CD4-positive, alpha-beta memory T cell (primary cell): ENCODE results near the gene LRRN2. TPM values are rescaled to one million over a fixed set of nuclear protein-coding genes. Genes with fewer than 3 reads are reported as not detected.
A peak's percentile ranks its signal among the peaks of the same experiment; 100 is the strongest.
"Not testable (repeated sequence)": the region's sequence is repeated elsewhere in the genome, so short reads cannot be mapped to it uniquely, and the experiment has no call there.

Experiments used
- CTCF ChIA-PET: fragments of 350-600 bp; sonication (Branson Sonifier 250); formaldehyde crosslinking; loops from one replicate; lab custom pipeline; 2021; ENCODE audit warnings: inconsistent platforms; ENCODE audit not compliant: partially characterized antibody; lab: Charles Lee
- POLR2A ChIA-PET: fragments of 350-600 bp; sonication (Branson Sonifier 250); formaldehyde crosslinking; loops from one replicate; lab custom pipeline; 2021; ENCODE audit not compliant: partially characterized antibody; lab: Charles Lee
- DNase-seq, 5 donors: peaks; one replicate each; pipeline versions ENCODE4 v3.0.0 to v3.0.0-alpha.2; 2020 to 2022; ENCODE audit warnings: mixed read lengths in 1 of 5
- H3K27ac ChIP-seq: one replicate; pipeline ENCODE4 v1.7.0; 2013; ENCODE audit warnings: low read depth, low read length
- H3K27me3 ChIP-seq: 2 replicates; pipeline ENCODE4 v1.7.0; 2013; ENCODE audit warnings: mild to moderate bottlenecking, low read length, moderate library complexity; ENCODE audit not compliant: insufficient read depth
- H3K36me3 ChIP-seq: 2 replicates; pipeline ENCODE4 v1.7.0; 2013; ENCODE audit warnings: mild to moderate bottlenecking, low read length, moderate library complexity; ENCODE audit not compliant: insufficient read depth
- H3K4me1 ChIP-seq: 2 replicates; pipeline ENCODE4 v1.7.0; 2013; ENCODE audit warnings: mild to moderate bottlenecking, low read length, moderate library complexity; ENCODE audit not compliant: insufficient read depth
- H3K4me3 ChIP-seq, 2 donors: one replicate each; pipeline ENCODE4 v1.7.0; 2013; ENCODE audit warnings: low read length in 2 of 2, mild to moderate bottlenecking in 1 of 2
- H3K9me3 ChIP-seq, 2 donors: one replicate each; pipeline ENCODE4 v1.7.0; 2013; ENCODE audit warnings: low read length in 2 of 2, control low read depth in 1 of 2; ENCODE audit not compliant: control insufficient read depth in 1 of 2
- H3K27ac Mint-ChIP-seq, 7 donors: one replicate each; pipeline ENCODE4 v1.8.0; 2020 to 2021; ENCODE audit warnings: mixed read lengths in 7 of 7, mild to moderate bottlenecking in 6 of 7, inconsistent platforms in 3 of 7, moderate library complexity in 3 of 7
- H3K27me3 Mint-ChIP-seq, 2 donors: one replicate each; pipeline ENCODE4 v1.8.0; 2020 to 2021; ENCODE audit warnings: mixed read lengths in 2 of 2
- H3K36me3 Mint-ChIP-seq, 2 donors: one replicate each; pipeline ENCODE4 v1.8.0; 2020 to 2021; ENCODE audit warnings: mixed read lengths in 2 of 2, inconsistent platforms in 1 of 2, mild to moderate bottlenecking in 1 of 2
- H3K4me1 Mint-ChIP-seq, 4 donors: one replicate each; pipeline ENCODE4 v1.8.0; 2020 to 2021; ENCODE audit warnings: mixed read lengths in 4 of 4, mild to moderate bottlenecking in 1 of 4
- H3K4me3 Mint-ChIP-seq, 8 donors: one replicate each; pipeline ENCODE4 v1.8.0; 2020 to 2021; ENCODE audit warnings: mixed read lengths in 8 of 8, mild to moderate bottlenecking in 7 of 8, moderate library complexity in 6 of 8, inconsistent platforms in 3 of 8
- H3K9me3 Mint-ChIP-seq, 8 donors: one replicate each; pipeline ENCODE4 v1.8.0; 2020 to 2021; ENCODE audit warnings: mixed read lengths in 8 of 8, mild to moderate bottlenecking in 5 of 8, inconsistent platforms in 3 of 8, moderate library complexity in 1 of 8
- intact Hi-C: fragments of 100-400 bp; cut with micrococcal nuclease; formaldehyde crosslinking; loops from one replicate; pipeline ENCODE4 v1.15.1; 2023
- polyA plus RNA-seq, 2 donors: library from polyadenylated mRNA; unstranded; fragments of 300-500 nt; fragmentation: Illumina TruSeq; gene quantifications; one replicate each; pipeline ENCODE4 v1.2.3, GENCODE V29; 2021
- total RNA-seq, 2 experiments: library from RNA; stranded (reverse); gene quantifications; one replicate each; pipeline ENCODE4 v1.2.3, GENCODE V29; 2021

Gene LRRN2
- total and polyA plus RNA-seq, 4 experiments from 2014 or later = not detected

- ChIA-PET CTCF (no interaction called here), POLR2A (no interaction called here)
- Histone ChIP-seq H3K27ac (no peak overlapping the region), H3K4me1 (no peaks in the 10 kb centered on the region), H3K4me3 (no peak overlapping the region), H3K9me3 (no peaks in the 10 kb centered on the region), H3K36me3 (no peaks in the 10 kb centered on the region), H3K27me3 (no peaks in the 10 kb centered on the region)
- no peak for DNase-seq
- intact Hi-C loops = no loop called here
- Mint-ChIP-seq H3K9me3 (peaks cover 0 to 3% (median 0%) of the 10 kb centered on the region in 8 donors), H3K36me3 (no peaks in the 10 kb centered on the region), H3K27me3 (peaks cover under 1 to 9% of the 10 kb centered on the region in 2 donors), H3K4me1 (no peaks in the 10 kb centered on the region), H3K4me3 (no peak overlapping the region), H3K27ac (no peak overlapping the region)
Measured at GRCh38 chr1:204641936-204642335, 43.6 kb downstream of the LRRN2 start.

- Mint-ChIP-seq H3K36me3 (no peaks in the 10 kb centered on the region), H3K27ac (no peak overlapping the region), H3K4me3 (no peak overlapping the region), H3K4me1 (no peaks in the 10 kb centered on the region), H3K27me3 (peaks cover 2 to 9% of the 10 kb centered on the region in 2 donors), H3K9me3 (peaks cover 0 to 4% (median 0%) of the 10 kb centered on the region in 8 donors)
- no peaks in the 10 kb centered on the region for H3K9me3 ChIP-seq
- POLR2A ChIA-PET = no interaction called here
- no peaks in the 10 kb centered on the region for H3K27me3 ChIP-seq
- no peaks in the 10 kb centered on the region for H3K4me1 ChIP-seq
- intact Hi-C loops = no loop called here
- CTCF ChIA-PET = no interaction called here
- H3K4me3 ChIP-seq = no peak overlapping the region
- DNase-seq = no peak
- H3K36me3 ChIP-seq = no peaks in the 10 kb centered on the region
- H3K27ac ChIP-seq = no peak overlapping the region
Measured at GRCh38 chr1:204641455-204641854, 44.1 kb downstream of the LRRN2 start.

GRCh38 chr1:204640578-204640977 lies 45.0 kb downstream of the LRRN2 start:
- Histone ChIP-seq H3K27ac (no peak overlapping the region), H3K4me3 (no peak overlapping the region), H3K4me1 (no peaks in the 10 kb centered on the region), H3K9me3 (no peaks in the 10 kb centered on the region), H3K36me3 (no peaks in the 10 kb centered on the region), H3K27me3 (no peaks in the 10 kb centered on the region)
- Mint-ChIP-seq H3K4me1 (no peaks in the 10 kb centered on the region), H3K9me3 (peaks cover 0 to 4% (median 0%) of the 10 kb centered on the region in 8 donors), H3K27ac (no peak overlapping the region), H3K36me3 (no peaks in the 10 kb centered on the region), H3K27me3 (peaks cover 2 to 16% of the 10 kb centered on the region in 2 donors), H3K4me3 (peak overlapping the region in 1 of 8 donors; percentile 26)
- DNase-seq = no peak
- POLR2A ChIA-PET = no interaction called here
- intact Hi-C loops = no loop called here
- CTCF ChIA-PET = interaction anchor here (1.6 kb wide), 1 partner anchor 106 kb away, joined by 4 read pairs; no protein-coding TSS in a partner anchor

GRCh38 chr1:204634260-204634910 lies 51.2 kb downstream of the LRRN2 start:
- H3K4me1 ChIP-seq = no peaks in the 10 kb centered on the region
- no peak overlapping the region for H3K4me3 ChIP-seq
- peaks cover 3% of the 10 kb centered on the region for H3K27me3 ChIP-seq
- Mint-ChIP-seq H3K9me3 (peaks cover 0 to 4% (median 0%) of the 10 kb centered on the region in 8 donors), H3K4me1 (no peaks in the 10 kb centered on the region), H3K27ac (no peak overlapping the region), H3K27me3 (peaks cover 9 to 31% of the 10 kb centered on the region in 2 donors), H3K4me3 (no peak overlapping the region), H3K36me3 (no peaks in the 10 kb centered on the region)
- H3K9me3 ChIP-seq = no peaks in the 10 kb centered on the region
- H3K36me3 ChIP-seq = no peaks in the 10 kb centered on the region
- intact Hi-C loops = no loop called here
- ChIA-PET CTCF (no interaction called here), POLR2A (no interaction called here)
- H3K27ac ChIP-seq = no peak overlapping the region
- DNase-seq = no peak

GRCh38 chr1:204633665-204634064 lies 51.9 kb downstream of the LRRN2 start:
- Histone ChIP-seq H3K27ac (no peak overlapping the region), H3K27me3 (peaks cover 3% of the 10 kb centered on the region), H3K4me1 (no peaks in the 10 kb centered on the region), H3K36me3 (no peaks in the 10 kb centered on the region), H3K4me3 (no peak overlapping the region), H3K9me3 (no peaks in the 10 kb centered on the region)
- no peak overlapping the region for H3K4me3 Mint-ChIP-seq
- no peak for DNase-seq
- no peaks in the 10 kb centered on the region for H3K4me1 Mint-ChIP-seq
- ChIA-PET POLR2A (no interaction called here), CTCF (no interaction called here)
- no peaks in the 10 kb centered on the region for H3K36me3 Mint-ChIP-seq
- H3K9me3 Mint-ChIP-seq = peaks cover 0 to 4% (median 0%) of the 10 kb centered on the region in 8 donors
- intact Hi-C loops = no loop called here
- H3K27me3 Mint-ChIP-seq = peaks cover 11 to 36% of the 10 kb centered on the region in 2 donors
- H3K27ac Mint-ChIP-seq = no peak overlapping the region

GRCh38 chr1:204630132-204630905 lies 55.2 kb downstream of the LRRN2 start:
- Mint-ChIP-seq H3K27me3 (peaks cover 16 to 31% of the 10 kb centered on the region in 2 donors), H3K36me3 (no peaks in the 10 kb centered on the region), H3K4me3 (no peak overlapping the region), H3K27ac (no peak overlapping the region), H3K4me1 (no peaks in the 10 kb centered on the region), H3K9me3 (peaks cover 0 to 4% (median 0%) of the 10 kb centered on the region in 8 donors)
- no peaks in the 10 kb centered on the region for H3K9me3 ChIP-seq
- H3K4me3 ChIP-seq = no peak overlapping the region
- no peak for DNase-seq
- ChIA-PET CTCF (no interaction called here), POLR2A (no interaction called here)
- H3K4me1 ChIP-seq = no peaks in the 10 kb centered on the region
- intact Hi-C loops = no loop called here
- H3K27me3 ChIP-seq = peaks cover 3% of the 10 kb centered on the region
- no peaks in the 10 kb centered on the region for H3K36me3 ChIP-seq
- H3K27ac ChIP-seq = no peak overlapping the region

GRCh38 chr1:204629459-204629858 lies 56.1 kb downstream of the LRRN2 start:
- H3K27me3 ChIP-seq, intact Hi-C loops, H3K4me3 Mint-ChIP-seq, H3K36me3 ChIP-seq, H3K9me3 ChIP-seq, H3K4me3 ChIP-seq, H3K4me1 Mint-ChIP-seq, POLR2A ChIA-PET, H3K27ac ChIP-seq, H3K4me1 ChIP-seq, CTCF ChIA-PET, H3K36me3 Mint-ChIP-seq, DNase-seq, H3K27ac Mint-ChIP-seq, H3K9me3 Mint-ChIP-seq: not testable (repeated sequence)
- peaks cover 15 to 31% of the 10 kb centered on the region in 2 donors for H3K27me3 Mint-ChIP-seq
